ENCODE data around the gene RNLS. TPM values are rescaled to one million over a fixed set of nuclear protein-coding genes. Genes with fewer than 3 reads are reported as not detected.
A peak's percentile ranks its signal among the peaks of the same experiment; 100 is the strongest.

Gene RNLS
- total and polyA plus RNA-seq, 7 donors, result 3.9 to 19.2 (median 8.8) TPM

DNA sequence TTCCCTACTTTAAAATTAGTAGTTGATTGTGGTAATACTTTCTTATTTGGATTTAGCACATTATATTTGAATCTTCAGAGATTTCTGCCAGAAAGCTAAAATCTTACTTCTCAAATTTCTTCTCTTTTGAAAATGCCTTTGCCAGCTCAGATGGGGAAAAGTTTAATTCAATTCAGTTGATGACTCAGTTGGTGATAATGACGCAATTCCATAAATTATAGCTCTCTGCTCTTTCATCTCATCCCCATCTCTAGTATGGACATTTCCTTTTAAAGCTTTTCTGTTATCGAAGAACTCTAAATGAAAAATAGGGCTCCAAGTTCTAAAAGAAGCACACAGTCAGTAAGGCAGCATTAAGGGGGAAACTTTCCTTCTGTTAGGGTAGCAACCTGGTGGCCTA, 25.5 kb downstream of the RNLS start:
- no peaks in the 10 kb centered on the region for H3K4me1 ChIP-seq
- TF ChIP-seq POLR2AphosphoS5 (IDR thresholded peaks at IDR 0.05), result no peak
- H3K27me3 ChIP-seq, result no peaks in the 10 kb centered on the region
- no peak for DNase-seq
- no peaks in the 10 kb centered on the region for H3K36me3 ChIP-seq
- no peaks in the 10 kb centered on the region for H3K9me3 ChIP-seq
- no peak overlapping the region for H3K4me3 ChIP-seq
- 83 to 84% methylated on average over 2 of the region's 2 CpGs for WGBS, 2 donors
- intact Hi-C loops (cut with DNase I), result no loop called here
- no peak overlapping the region for H3K27ac ChIP-seq

DNA sequence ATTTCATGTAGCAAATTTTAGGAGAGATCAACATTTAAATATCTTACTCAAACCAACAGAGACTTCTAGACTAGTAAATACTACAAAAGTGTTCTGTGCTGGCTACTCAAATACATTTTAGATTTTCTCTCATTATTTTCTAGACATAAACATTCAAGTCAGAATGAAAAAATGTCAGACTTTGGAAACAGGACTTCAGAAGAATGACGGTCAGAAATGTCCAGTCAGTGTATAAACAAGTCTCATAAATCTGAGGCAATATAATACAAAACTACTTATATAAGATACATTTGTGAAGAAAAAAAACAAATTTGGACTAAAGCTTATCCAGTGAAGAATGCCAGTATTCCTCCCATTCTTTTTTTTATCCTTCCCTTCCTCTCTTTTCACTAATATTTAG, 25.9 kb downstream of the RNLS start:
- DNase-seq, result no peak
- Histone ChIP-seq H3K36me3 (no peaks in the 10 kb centered on the region), H3K9me3 (no peaks in the 10 kb centered on the region), H3K27ac (no peak overlapping the region), H3K4me3 (no peak overlapping the region), H3K4me1 (no peaks in the 10 kb centered on the region), H3K27me3 (no peaks in the 10 kb centered on the region)
- TF ChIP-seq POLR2A (IDR thresholded peaks at IDR 0.05) (no peak), EP300 (IDR thresholded peaks at IDR 0.05) (no peak), POLR2AphosphoS5 (IDR thresholded peaks at IDR 0.05) (no peak)
- TF ChIP-seq, protein P1, sequence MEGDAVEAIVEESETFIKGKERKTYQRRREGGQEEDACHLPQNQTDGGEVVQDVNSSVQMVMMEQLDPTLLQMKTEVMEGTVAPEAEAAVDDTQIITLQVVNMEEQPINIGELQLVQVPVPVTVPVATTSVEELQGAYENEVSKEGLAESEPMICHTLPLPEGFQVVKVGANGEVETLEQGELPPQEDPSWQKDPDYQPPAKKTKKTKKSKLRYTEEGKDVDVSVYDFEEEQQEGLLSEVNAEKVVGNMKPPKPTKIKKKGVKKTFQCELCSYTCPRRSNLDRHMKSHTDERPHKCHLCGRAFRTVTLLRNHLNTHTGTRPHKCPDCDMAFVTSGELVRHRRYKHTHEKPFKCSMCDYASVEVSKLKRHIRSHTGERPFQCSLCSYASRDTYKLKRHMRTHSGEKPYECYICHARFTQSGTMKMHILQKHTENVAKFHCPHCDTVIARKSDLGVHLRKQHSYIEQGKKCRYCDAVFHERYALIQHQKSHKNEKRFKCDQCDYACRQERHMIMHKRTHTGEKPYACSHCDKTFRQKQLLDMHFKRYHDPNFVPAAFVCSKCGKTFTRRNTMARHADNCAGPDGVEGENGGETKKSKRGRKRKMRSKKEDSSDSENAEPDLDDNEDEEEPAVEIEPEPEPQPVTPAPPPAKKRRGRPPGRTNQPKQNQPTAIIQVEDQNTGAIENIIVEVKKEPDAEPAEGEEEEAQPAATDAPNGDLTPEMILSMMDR (IDR thresholded peaks at IDR 0.05), result no peak
- 70 to 75% methylated on average over 1 of the region's 1 CpG for WGBS, 2 donors
- intact Hi-C loops (cut with DNase I), result no loop called here

DNA sequence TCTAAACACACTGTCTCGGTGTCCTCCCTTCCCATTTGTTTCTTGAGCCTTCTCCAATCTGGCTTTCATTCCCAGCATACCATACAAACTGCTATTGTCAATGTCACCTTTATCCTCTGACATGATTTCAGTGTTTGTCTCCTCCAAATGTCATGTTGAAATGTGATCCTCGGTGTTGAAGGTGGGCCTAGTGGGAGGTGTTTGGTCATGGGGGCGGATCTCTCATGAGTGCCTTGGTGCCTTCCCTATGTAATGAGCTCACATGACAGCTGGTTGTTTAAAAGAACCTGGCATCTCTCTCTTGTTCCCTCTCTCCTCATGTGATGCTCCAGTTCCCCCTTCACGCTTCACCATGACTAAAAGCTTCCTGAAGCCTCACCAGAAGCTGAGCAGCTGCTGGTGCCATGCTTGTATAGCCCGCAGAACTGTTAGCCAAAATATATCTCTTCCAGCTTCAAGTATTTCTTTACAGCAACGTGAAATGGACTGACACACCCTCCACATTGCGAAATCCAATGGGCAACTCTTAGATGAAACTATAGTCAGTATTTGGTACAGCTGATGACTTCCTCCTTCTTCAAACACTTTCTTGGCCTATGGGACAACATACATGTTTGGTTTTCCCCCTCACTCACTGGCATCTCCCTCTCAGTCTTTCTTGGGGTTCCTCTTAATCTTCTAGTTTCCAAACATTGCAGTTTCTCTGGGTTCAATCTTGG, 27.8 kb downstream of the RNLS start:
- whole genome bisulfite sequencing, 2 donors, result 82 to 89% methylated on average over 7 of the region's 7 CpGs
- no peak for TF ChIP-seq POLR2AphosphoS5 (IDR thresholded peaks at IDR 0.05)
- no peak for TF ChIP-seq POLR2A (IDR thresholded peaks at IDR 0.05)
- TF ChIP-seq, protein P1 (IDR thresholded peaks at IDR 0.05), result no peak
- TF ChIP-seq EP300 (IDR thresholded peaks at IDR 0.05), result no peak
- H3K4me3 ChIP-seq, result no peak overlapping the region
- no peaks in the 10 kb centered on the region for H3K4me1 ChIP-seq
- H3K27me3 ChIP-seq, result no peaks in the 10 kb centered on the region
- DNase-seq, result no peak
- no peak overlapping the region for H3K27ac ChIP-seq
- intact Hi-C loops (cut with DNase I), result no loop called here
- no peaks in the 10 kb centered on the region for H3K36me3 ChIP-seq
- no peaks in the 10 kb centered on the region for H3K9me3 ChIP-seq

DNA sequence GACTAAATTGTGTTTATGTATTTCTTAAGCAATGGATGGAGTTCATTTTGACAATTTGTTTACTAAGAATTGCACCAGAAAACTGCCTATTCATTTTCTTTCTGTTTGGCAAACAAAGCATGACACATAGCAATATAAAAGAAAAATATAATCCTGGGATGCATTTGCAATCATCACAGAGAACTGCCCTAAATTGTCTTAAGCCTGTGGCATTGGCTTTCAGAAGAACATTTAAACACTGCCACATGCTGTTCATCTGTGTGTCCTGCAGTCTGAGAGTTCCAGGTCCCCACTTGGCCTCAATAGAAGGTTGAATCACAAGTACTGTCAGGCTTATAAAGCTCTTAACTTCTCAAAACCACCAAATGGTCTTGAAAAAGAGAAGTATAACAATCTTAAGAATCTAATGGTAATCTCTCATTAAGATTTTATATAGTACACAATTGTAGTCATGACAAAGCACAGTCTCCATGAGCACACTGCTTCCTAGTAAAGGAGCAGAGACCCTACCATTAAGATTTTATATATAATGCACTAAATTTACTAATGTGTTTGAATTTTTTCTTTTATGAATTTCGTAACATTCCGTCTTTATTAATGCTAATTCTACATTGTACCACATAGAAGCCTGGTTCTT, 29.9 kb downstream of the RNLS start:
- peak; percentile 73 for DNase-seq
- no peaks in the 10 kb centered on the region for H3K27me3 ChIP-seq
- TF ChIP-seq POLR2AphosphoS5 (IDR thresholded peaks at IDR 0.05), result no peak
- TF ChIP-seq POLR2A (IDR thresholded peaks at IDR 0.05), result no peak
- TF ChIP-seq, protein P1 (IDR thresholded peaks at IDR 0.05), result peak; percentile 48 to 66 (median 60)
- no peak for TF ChIP-seq EP300 (IDR thresholded peaks at IDR 0.05)

DNA sequence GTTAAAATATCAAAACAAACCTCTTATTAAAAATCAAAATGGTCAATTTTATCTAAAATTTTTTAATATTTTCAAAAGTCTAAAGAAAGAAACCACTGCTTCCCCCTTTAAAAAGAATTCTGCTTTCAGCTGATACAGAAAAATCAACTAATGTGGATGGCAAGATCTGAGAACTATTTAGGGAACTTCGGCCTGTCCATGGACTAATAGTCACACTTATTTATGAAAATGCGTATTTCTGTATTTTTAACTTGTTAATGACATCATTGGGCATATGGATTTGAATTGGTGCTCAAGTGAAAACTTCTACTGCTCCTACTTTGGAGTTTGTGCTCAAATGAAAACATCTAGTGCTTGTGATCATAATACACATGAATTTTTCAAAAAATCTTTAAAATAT, 31.9 kb downstream of the RNLS start:
- no peak overlapping the region for H3K4me3 ChIP-seq
- H3K4me1 ChIP-seq, result no peaks in the 10 kb centered on the region
- TF ChIP-seq EP300 (IDR thresholded peaks at IDR 0.05), result no peak
- no peak for DNase-seq
- 90 to 92% methylated on average over 2 of the region's 2 CpGs for WGBS, 2 donors
- H3K27ac ChIP-seq, result no peak overlapping the region
- H3K36me3 ChIP-seq, result no peaks in the 10 kb centered on the region
- no peaks in the 10 kb centered on the region for H3K27me3 ChIP-seq
- intact Hi-C loops (cut with DNase I), result no loop called here
- H3K9me3 ChIP-seq, result no peaks in the 10 kb centered on the region

More for the DNA sequence above, 29.9 kb downstream of the RNLS start:
- WGBS, 2 donors, result 79 to 89% methylated on average over 2 of the region's 2 CpGs
- Histone ChIP-seq H3K36me3 (no peaks in the 10 kb centered on the region), H3K9me3 (no peaks in the 10 kb centered on the region), H3K4me1 (no peaks in the 10 kb centered on the region), H3K4me3 (no peak overlapping the region), H3K27ac (no peak overlapping the region)
- intact Hi-C loops (cut with DNase I), result loop anchor here (2.0 kb wide), 1 partner anchor 702 kb away; no protein-coding TSS in a partner anchor

Measured in sigmoid colon (tissue), 7 donors.